Loucy (cell line): ENCODE data around the gene KCNMA1.

Source experiments
- H2AFZ ChIP-seq: fragments of 200-600 bp; sonication (generic); 2 replicates; pipeline ENCODE4 v1.6.0; 2016; ENCODE audit warnings: antibody characterized with exemption, mild to moderate bottlenecking, low read length, moderate library complexity
- H3F3A ChIP-seq: fragments of 200-600 bp; 2 replicates; pipeline ENCODE4 v1.6.0; 2016; ENCODE audit warnings: antibody characterized with exemption, low read depth, mild to moderate bottlenecking
- H3K27me3 ChIP-seq: fragments of 200-600 bp; sonication (generic); 2 replicates; pipeline ENCODE4 v1.6.1; 2014; ENCODE audit warnings: low read length, mild to moderate bottlenecking; ENCODE audit not compliant: insufficient read depth, poor library complexity, severe bottlenecking
- H3K36me3 ChIP-seq: fragments of 200-600 bp; sonication (generic); 2 replicates; pipeline ENCODE4 v1.6.1; 2016; ENCODE audit warnings: low read length; ENCODE audit not compliant: insufficient read depth
- H3K4me1 ChIP-seq: fragments of 200-600 bp; sonication (generic); 2 replicates; pipeline ENCODE4 v1.5.1; 2014; ENCODE audit warnings: low read length, mild to moderate bottlenecking; ENCODE audit not compliant: insufficient read depth, poor library complexity, severe bottlenecking
- H3K4me2 ChIP-seq: fragments of 200-600 bp; sonication (generic); 2 replicates; pipeline ENCODE4 v1.6.0; 2014; ENCODE audit warnings: antibody characterized with exemption, low read length, low read depth, mild to moderate bottlenecking; ENCODE audit not compliant: poor library complexity, severe bottlenecking
- H3K4me3 ChIP-seq: fragments of 200-600 bp; sonication (generic); 2 replicates; pipeline ENCODE4 v1.5.1; 2014; ENCODE audit warnings: low read length, mild to moderate bottlenecking, mixed read lengths; ENCODE audit not compliant: poor library complexity, severe bottlenecking
- H3K79me2 ChIP-seq: fragments of 200-600 bp; sonication (generic); 2 replicates; pipeline ENCODE4 v1.6.1; 2014; ENCODE audit warnings: low read length; ENCODE audit not compliant: insufficient read depth
- H3K9ac ChIP-seq: fragments of 200-600 bp; sonication (generic); 2 replicates; pipeline ENCODE4 v1.6.0; 2014; ENCODE audit warnings: mild to moderate bottlenecking, low read depth, low read length, moderate library complexity; ENCODE audit not compliant: poor library complexity, severe bottlenecking
- H3K9me2 ChIP-seq: fragments of 200-600 bp; sonication (generic); replicated peaks from 2 replicates; pipeline ENCODE4 v1.6.1; 2016; ENCODE audit warnings: low read depth, low read length, mixed read lengths
- H3K9me3 ChIP-seq: fragments of 200-600 bp; sonication (generic); 2 replicates; pipeline ENCODE4 v1.6.1; 2014; ENCODE audit warnings: mild to moderate bottlenecking, antibody characterized with exemption, low read length, low read depth; ENCODE audit not compliant: insufficient read depth
- H4K20me1 ChIP-seq: fragments of 200-600 bp; sonication (generic); 2 replicates; pipeline ENCODE4 v1.6.0; 2014; ENCODE audit warnings: antibody characterized with exemption, low read length, mild to moderate bottlenecking; ENCODE audit not compliant: insufficient read depth, poor library complexity, severe bottlenecking
- CTCF ChIP-seq: fragments of 200-600 bp; sonication (generic); conservative IDR thresholded peaks from 2 replicates; pipeline ENCODE4 v1.5.1; 2014; ENCODE audit warnings: mild to moderate bottlenecking, antibody characterized with exemption, low read length
- EZH2phosphoT487 ChIP-seq: fragments of 200-600 bp; IDR thresholded peaks from 2 replicates; pipeline ENCODE4 v1.6.1; 2018; ENCODE audit warnings: antibody characterized with exemption, mild to moderate bottlenecking, moderate library complexity, borderline replicate concordance

The KCNMA1 gene

GRCh38 chr10:76830218-76830617 lies 807.4 kb downstream of the KCNMA1 start:
- TF ChIP-seq EZH2phosphoT487 (no peak), CTCF (no peak)
- no peaks in the 10 kb centered on the region for H3K79me2 ChIP-seq
- H3K9ac ChIP-seq: no peak overlapping the region
- no peak overlapping the region for H3K4me3 ChIP-seq
- no peaks in the 10 kb centered on the region for H3F3A ChIP-seq
- H3K36me3 ChIP-seq: no peaks in the 10 kb centered on the region
- no peak overlapping the region for H2AFZ ChIP-seq
- H3K27me3 ChIP-seq: no peaks in the 10 kb centered on the region
- H3K4me1 ChIP-seq: no peaks in the 10 kb centered on the region
- no peak overlapping the region for H3K4me2 ChIP-seq
- H3K9me2 ChIP-seq: no peaks in the 10 kb centered on the region
- H3K9me3 ChIP-seq: no peaks in the 10 kb centered on the region
- H4K20me1 ChIP-seq: no peaks in the 10 kb centered on the region

GRCh38 chr10:76829724-76830123 lies 807.9 kb downstream of the KCNMA1 start:
- Histone ChIP-seq H4K20me1 (no peaks in the 10 kb centered on the region), H3K79me2 (no peaks in the 10 kb centered on the region), H3K27me3 (no peaks in the 10 kb centered on the region)

More at GRCh38 chr10:76829724-76830123, 807.9 kb downstream of the KCNMA1 start:
- no peak overlapping the region for H3K4me2 ChIP-seq
- H3K4me3 ChIP-seq: no peak overlapping the region
- H3K9me3 ChIP-seq: no peaks in the 10 kb centered on the region
- no peak for TF ChIP-seq CTCF
- TF ChIP-seq EZH2phosphoT487: no peak
- no peaks in the 10 kb centered on the region for H3K9me2 ChIP-seq
- H3K9ac ChIP-seq: no peak overlapping the region
- no peaks in the 10 kb centered on the region for H3F3A ChIP-seq
- H3K36me3 ChIP-seq: no peaks in the 10 kb centered on the region
- H3K4me1 ChIP-seq: no peaks in the 10 kb centered on the region
- no peak overlapping the region for H2AFZ ChIP-seq
